K562 (cell line): ENCODE data around the gene LRCOL1. TPM values are rescaled to one million over a fixed set of nuclear protein-coding genes. Genes with fewer than 3 reads are reported as not detected.

Experiments used
- ARNT ChIP-seq, 2 experiments: fragments of 450-650 bp; IDR thresholded peaks; 2 replicates each; pipeline ENCODE4 v1.6.1; 2016; ENCODE audit warnings: mild to moderate bottlenecking in 1 of 2
- GABPB2 ChIP-seq: fragments of 250-450 bp; sonication (Bioruptor Pico); conservative IDR thresholded peaks from 2 replicates; pipeline ENCODE4 v1.5.1; 2021; ENCODE audit warnings: mild to moderate bottlenecking
- HDAC1 ChIP-seq, 2 experiments: fragments of 450-650 bp; IDR thresholded peaks; 2 replicates each; pipeline ENCODE4 v1.6.1; 2016 to 2017; ENCODE audit warnings: inconsistent platforms in 1 of 2, mild to moderate bottlenecking in 1 of 2, moderate library complexity in 1 of 2
- NFIC ChIP-seq: fragments of 450-650 bp; IDR thresholded peaks from 2 replicates; pipeline ENCODE4 v1.6.1; 2017; ENCODE audit warnings: mild to moderate bottlenecking, inconsistent platforms
- NR4A1 ChIP-seq, 2 experiments: fragments of 250-450 bp in 1 of 2; fragments of 450-650 bp in 1 of 2; sonication (Bioruptor Pico) in 1 of 2; IDR thresholded peaks; 2 replicates each; pipeline versions ENCODE4 v1.4.0 to v1.6.1; 2016 to 2020; ENCODE audit warnings: mild to moderate bottlenecking in 2 of 2, missing compliant biosample characterization in 1 of 2, missing genetic modification characterization in 1 of 2, moderate library complexity in 1 of 2
- PHF20 ChIP-seq: fragments of 450-650 bp; IDR thresholded peaks from 2 replicates; pipeline ENCODE4 v1.6.1; 2018; ENCODE audit not compliant: partially characterized antibody
- TRIM24 ChIP-seq, 2 experiments: fragments of 450-650 bp; IDR thresholded peaks; 2 replicates each; pipeline ENCODE4 v1.6.1; 2016
- ZNF316 ChIP-seq: fragments of 450-650 bp; IDR thresholded peaks from 2 replicates; pipeline ENCODE4 v1.6.1; 2016
- polyA plus RNA-seq, 8 experiments: library from polyadenylated mRNA; depleted of rRNA in 4 of 8; stranded (reverse) in 5 of 8; unstranded in 3 of 8; fragments of >200 nt; fragmentation: Nextera tagmentation in 2 of 8; fragmentation: Illumina TruSeq in 1 of 8; extraction: Ambion mirVana in 2 of 8; extraction: Trizol in 1 of 8; gene quantifications; 2 replicates each; pipeline versions ENCODE4 v1.2.1 to v1.2.3, GENCODE V29; 2011 to 2014; ENCODE audit warnings: inconsistent platforms in 1 of 8, missing spikeins in 1 of 8
- total RNA-seq, 7 experiments: library from RNA; depleted of rRNA in 6 of 7; stranded (reverse); fragments of >200 nt in 6 of 7; fragmentation: Illumina TruSeq in 2 of 7; extraction: Trizol in 2 of 7; gene quantifications; 2 replicates each; pipeline versions ENCODE4 v1.2.1 to v1.2.3, GENCODE V29; 2011 to 2021; ENCODE audit warnings: low replicate concordance in 1 of 7
- TF ChIP-seq, protein P1 (sequence below): fragments of 450-650 bp; IDR thresholded peaks from 2 replicates; pipeline ENCODE4 v1.6.1; 2016; ENCODE audit warnings: antibody characterized with exemption
- TF ChIP-seq, protein P2 (sequence below): fragments of 450-650 bp; IDR thresholded peaks from 2 replicates; pipeline ENCODE4 v1.6.1; 2016; ENCODE audit warnings: low read depth
- TF ChIP-seq, protein P3 (sequence below): fragments of 200-800 bp; sonication (Bioruptor generic); IDR thresholded peaks from 2 replicates; pipeline ENCODE4 v1.6.1; 2017; ENCODE audit warnings: missing genetic modification characterization, missing compliant biosample characterization
- TF ChIP-seq, protein P4 (sequence below): fragments of 450-650 bp; IDR thresholded peaks from 2 replicates; pipeline ENCODE4 v1.7.0; 2016; ENCODE audit warnings: borderline replicate concordance

LRCOL1 gene
- total and polyA plus RNA-seq, 9 of the 15 experiments (the other 6 are each of a cell fraction or from before 2014, with no cell fraction given) = not detected

DNA sequence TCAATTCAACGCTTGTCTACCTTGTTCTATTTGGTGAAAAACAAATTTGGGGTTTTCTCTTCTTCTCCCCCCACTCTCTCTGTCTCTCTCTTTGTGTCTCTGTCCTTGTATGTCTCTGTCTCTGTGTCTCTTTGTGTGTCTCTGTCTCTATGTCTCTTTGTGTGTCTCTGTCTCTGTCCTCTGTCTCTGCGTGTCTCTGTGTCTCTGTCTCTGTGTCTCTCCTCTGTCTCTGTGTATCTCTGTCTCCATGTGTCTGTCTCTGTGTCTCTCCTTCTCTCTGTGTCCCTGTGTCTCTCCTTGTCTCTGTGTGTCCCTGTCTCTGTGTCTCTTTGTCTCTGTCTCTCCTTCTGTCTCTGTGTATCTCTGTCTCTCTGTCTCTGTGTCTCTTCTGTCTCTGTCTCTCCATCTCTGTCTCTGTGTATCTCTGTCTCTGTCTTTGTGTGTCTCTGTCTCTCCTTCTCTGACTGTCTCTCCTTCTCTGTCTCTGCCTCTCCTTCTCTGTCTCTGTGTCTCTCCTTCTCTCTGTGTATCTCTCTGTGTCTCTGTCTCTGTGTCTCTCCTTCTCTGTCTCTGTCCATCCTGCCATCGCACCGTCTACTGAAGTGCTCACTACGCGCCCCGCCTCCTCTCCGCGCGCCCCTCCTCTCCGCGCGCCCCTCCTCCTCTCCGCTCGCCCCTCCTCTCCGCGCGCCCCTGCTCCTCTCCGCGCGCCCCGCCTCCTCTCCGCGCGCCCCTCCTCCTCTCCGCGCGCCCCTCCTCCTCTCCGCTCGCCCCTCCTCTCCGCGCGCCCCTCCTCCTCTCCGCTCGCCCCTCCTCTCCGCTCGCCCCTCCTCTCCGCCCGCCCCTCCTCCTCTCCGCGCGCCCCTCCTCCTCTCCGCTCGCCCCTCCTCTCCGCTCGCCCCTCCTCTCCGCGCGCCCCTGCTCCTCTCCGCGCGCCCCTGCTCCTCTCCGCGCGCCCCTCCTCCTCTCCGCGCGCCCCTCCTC is 12.8 kb downstream of the LRCOL1 start (continued):
- no peak for TF ChIP-seq GABPB2
- TF ChIP-seq ZNF316 = peak; percentile 12; the same call in 1 of the 2 replicates
- TF ChIP-seq, protein P1, sequence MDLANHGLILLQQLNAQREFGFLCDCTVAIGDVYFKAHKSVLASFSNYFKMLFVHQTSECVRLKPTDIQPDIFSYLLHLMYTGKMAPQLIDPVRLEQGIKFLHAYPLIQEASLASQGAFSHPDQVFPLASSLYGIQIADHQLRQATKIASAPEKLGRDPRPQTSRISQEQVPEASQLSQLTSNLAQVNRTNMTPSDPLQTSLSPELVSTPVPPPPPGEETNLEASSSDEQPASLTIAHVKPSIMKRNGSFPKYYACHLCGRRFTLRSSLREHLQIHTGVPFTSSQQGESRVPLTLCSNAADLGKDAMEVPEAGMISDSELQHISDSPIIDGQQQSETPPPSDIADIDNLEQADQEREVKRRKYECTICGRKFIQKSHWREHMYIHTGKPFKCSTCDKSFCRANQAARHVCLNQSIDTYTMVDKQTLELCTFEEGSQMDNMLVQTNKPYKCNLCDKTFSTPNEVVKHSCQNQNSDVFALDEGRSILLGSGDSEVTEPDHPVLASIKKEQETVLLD = peak; percentile 72; the same call in 1 of the 2 replicates
- TF ChIP-seq NR4A1 (CRISPR knock-in tag; IDR thresholded peaks at IDR 0.05) = no peak
- no peak for TF ChIP-seq NR4A1 (tag; IDR thresholded peaks at IDR 0.05)
- 0 out of 2 replicates have a peak, but pooled peaks have one; percentile 4 for TF ChIP-seq NFIC
- peak in 1 of 2 experiments; percentile 65; a peak in 1 of 4 replicates for TF ChIP-seq ARNT (IDR thresholded peaks at IDR 0.05)
- TF ChIP-seq, protein P2, sequence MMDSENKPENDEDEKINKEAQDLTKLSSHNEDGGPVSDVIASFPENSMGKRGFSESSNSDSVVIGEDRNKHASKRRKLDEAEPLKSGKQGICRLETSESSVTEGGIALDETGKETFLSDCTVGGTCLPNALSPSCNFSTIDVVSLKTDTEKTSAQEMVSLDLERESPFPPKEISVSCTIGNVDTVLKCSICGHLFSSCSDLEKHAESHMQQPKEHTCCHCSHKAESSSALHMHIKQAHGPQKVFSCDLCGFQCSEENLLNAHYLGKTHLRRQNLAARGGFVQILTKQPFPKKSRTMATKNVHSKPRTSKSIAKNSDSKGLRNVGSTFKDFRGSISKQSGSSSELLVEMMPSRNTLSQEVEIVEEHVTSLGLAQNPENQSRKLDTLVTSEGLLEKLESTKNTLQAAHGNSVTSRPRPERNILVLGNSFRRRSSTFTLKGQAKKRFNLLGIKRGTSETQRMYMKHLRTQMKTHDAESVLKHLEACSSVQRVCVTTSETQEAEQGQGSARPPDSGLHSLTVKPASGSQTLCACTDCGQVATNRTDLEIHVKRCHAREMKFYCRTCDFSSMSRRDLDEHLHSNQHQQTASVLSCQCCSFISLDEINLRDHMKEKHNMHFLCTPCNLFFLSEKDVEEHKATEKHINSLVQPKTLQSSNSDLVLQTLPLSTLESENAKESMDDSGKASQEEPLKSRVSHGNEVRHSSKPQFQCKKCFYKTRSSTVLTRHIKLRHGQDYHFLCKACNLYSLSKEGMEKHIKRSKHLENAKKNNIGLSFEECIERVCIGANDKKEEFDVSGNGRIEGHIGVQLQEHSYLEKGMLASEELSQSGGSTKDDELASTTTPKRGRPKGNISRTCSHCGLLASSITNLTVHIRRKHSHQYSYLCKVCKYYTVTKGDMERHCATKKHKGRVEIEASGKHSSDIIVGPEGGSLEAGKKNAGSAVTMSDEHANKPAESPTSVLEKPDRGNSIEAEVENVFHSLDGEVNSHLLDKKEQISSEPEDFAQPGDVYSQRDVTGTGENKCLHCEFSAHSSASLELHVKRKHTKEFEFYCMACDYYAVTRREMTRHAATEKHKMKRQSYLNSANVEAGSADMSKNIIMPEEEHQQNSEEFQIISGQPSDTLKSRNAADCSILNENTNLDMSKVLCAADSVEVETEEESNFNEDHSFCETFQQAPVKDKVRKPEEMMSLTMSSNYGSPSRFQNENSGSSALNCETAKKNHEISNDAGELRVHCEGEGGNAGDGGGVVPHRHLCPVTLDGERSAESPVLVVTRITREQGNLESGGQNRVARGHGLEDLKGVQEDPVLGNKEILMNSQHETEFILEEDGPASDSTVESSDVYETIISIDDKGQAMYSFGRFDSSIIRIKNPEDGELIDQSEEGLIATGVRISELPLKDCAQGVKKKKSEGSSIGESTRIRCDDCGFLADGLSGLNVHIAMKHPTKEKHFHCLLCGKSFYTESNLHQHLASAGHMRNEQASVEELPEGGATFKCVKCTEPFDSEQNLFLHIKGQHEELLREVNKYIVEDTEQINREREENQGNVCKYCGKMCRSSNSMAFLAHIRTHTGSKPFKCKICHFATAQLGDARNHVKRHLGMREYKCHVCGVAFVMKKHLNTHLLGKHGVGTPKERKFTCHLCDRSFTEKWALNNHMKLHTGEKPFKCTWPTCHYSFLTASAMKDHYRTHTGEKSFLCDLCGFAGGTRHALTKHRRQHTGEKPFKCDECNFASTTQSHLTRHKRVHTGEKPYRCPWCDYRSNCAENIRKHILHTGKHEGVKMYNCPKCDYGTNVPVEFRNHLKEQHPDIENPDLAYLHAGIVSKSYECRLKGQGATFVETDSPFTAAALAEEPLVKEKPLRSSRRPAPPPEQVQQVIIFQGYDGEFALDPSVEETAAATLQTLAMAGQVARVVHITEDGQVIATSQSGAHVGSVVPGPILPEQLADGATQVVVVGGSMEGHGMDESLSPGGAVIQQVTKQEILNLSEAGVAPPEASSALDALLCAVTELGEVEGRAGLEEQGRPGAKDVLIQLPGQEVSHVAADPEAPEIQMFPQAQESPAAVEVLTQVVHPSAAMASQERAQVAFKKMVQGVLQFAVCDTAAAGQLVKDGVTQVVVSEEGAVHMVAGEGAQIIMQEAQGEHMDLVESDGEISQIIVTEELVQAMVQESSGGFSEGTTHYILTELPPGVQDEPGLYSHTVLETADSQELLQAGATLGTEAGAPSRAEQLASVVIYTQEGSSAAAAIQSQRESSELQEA = 0 out of 2 replicates have a peak, but pooled peaks have one; percentile 41
- TF ChIP-seq, protein P3, sequence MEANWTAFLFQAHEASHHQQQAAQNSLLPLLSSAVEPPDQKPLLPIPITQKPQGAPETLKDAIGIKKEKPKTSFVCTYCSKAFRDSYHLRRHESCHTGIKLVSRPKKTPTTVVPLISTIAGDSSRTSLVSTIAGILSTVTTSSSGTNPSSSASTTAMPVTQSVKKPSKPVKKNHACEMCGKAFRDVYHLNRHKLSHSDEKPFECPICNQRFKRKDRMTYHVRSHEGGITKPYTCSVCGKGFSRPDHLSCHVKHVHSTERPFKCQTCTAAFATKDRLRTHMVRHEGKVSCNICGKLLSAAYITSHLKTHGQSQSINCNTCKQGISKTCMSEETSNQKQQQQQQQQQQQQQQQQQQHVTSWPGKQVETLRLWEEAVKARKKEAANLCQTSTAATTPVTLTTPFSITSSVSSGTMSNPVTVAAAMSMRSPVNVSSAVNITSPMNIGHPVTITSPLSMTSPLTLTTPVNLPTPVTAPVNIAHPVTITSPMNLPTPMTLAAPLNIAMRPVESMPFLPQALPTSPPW = peak; percentile 68; the same call in 1 of the 2 replicates
- TF ChIP-seq, protein P4, sequence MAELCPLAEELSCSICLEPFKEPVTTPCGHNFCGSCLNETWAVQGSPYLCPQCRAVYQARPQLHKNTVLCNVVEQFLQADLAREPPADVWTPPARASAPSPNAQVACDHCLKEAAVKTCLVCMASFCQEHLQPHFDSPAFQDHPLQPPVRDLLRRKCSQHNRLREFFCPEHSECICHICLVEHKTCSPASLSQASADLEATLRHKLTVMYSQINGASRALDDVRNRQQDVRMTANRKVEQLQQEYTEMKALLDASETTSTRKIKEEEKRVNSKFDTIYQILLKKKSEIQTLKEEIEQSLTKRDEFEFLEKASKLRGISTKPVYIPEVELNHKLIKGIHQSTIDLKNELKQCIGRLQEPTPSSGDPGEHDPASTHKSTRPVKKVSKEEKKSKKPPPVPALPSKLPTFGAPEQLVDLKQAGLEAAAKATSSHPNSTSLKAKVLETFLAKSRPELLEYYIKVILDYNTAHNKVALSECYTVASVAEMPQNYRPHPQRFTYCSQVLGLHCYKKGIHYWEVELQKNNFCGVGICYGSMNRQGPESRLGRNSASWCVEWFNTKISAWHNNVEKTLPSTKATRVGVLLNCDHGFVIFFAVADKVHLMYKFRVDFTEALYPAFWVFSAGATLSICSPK = peak; percentile 76; the same call in 1 of the 2 replicates
- TF ChIP-seq HDAC1 (IDR thresholded peaks at IDR 0.05) = peak in 1 of 2 experiments; percentile 72; a peak in 2 of 4 replicates
- peak; percentile 45 for TF ChIP-seq PHF20
- peak in 1 of 2 experiments; percentile 30; a peak in 2 of 4 replicates for TF ChIP-seq TRIM24 (IDR thresholded peaks at IDR 0.05)
